Caco-2 (cell line): Measurements from ENCODE around the gene SLC19A1. TPM values are rescaled to one million over a fixed set of nuclear protein-coding genes. Genes with fewer than 3 reads are reported as not detected.

ENCODE experiments used
- BruUV-seq: library from RNA; stranded (reverse); fragments of 400-500 nt; replicated peaks from 2 replicates; lab custom pipeline; 2021; lab: Mats Ljungman, UMichigan
- CTCF ChIA-PET: fragments of 300-600 bp; sonication (Branson Sonifier 250); formaldehyde crosslinking; loops from one replicate; lab custom pipeline; 2022; ENCODE audit warnings: antibody characterized with exemption; lab: Charles Lee
- POLR2A ChIA-PET: fragments of 300-600 bp; sonication (Branson Sonifier 250); formaldehyde crosslinking; loops from one replicate; lab custom pipeline; 2022; ENCODE audit warnings: antibody characterized with exemption; lab: Charles Lee
- DNase-seq, 2 experiments: peaks; one replicate each; pipeline versions ENCODE4 v3.0.0 to v3.0.0-alpha.2; 2020 to 2022
- H3K27me3 ChIP-seq: replicated peaks from 2 replicates; pipeline ENCODE4 v1.6.0; 2011; ENCODE audit warnings: low read length; ENCODE audit not compliant: control insufficient read depth, insufficient read depth
- H3K36me3 ChIP-seq: 2 replicates; pipeline ENCODE4 v1.5.1; 2011; ENCODE audit warnings: low read length; ENCODE audit not compliant: control insufficient read depth, insufficient read depth
- H3K4me1 ChIP-seq: fragments of 250-450 bp; sonication (Bioruptor Pico); 2 replicates; pipeline ENCODE4 v1.5.1; 2020; ENCODE audit warnings: mild to moderate bottlenecking
- H3K4me3 ChIP-seq: 2 replicates; pipeline ENCODE4 v1.5.1; 2011; ENCODE audit warnings: low read depth, mild to moderate bottlenecking, control low read depth, low read length
- H3K9me3 ChIP-seq: fragments of 250-450 bp; sonication (Bioruptor Pico); 2 replicates; pipeline ENCODE4 v1.5.1; 2020; ENCODE audit warnings: mild to moderate bottlenecking, moderate library complexity
- H3K27ac Mint-ChIP-seq: one replicate; pipeline ENCODE4 v1.8.0; 2022; ENCODE audit warnings: mixed read lengths; ENCODE audit not compliant: unreplicated experiment
- H3K27me3 Mint-ChIP-seq: one replicate; pipeline ENCODE4 v1.8.0; 2022; ENCODE audit warnings: mixed read lengths; ENCODE audit not compliant: insufficient read depth, unreplicated experiment
- H3K36me3 Mint-ChIP-seq: one replicate; pipeline ENCODE4 v1.8.0; 2022; ENCODE audit warnings: mild to moderate bottlenecking, mixed read lengths; ENCODE audit not compliant: insufficient read depth, unreplicated experiment
- H3K4me1 Mint-ChIP-seq: one replicate; pipeline ENCODE4 v1.8.0; 2022; ENCODE audit warnings: low read depth, mixed read lengths; ENCODE audit not compliant: unreplicated experiment
- H3K4me3 Mint-ChIP-seq: one replicate; pipeline ENCODE4 v1.8.0; 2022; ENCODE audit warnings: mild to moderate bottlenecking, moderate library complexity, mixed read lengths; ENCODE audit not compliant: unreplicated experiment
- H3K9me3 Mint-ChIP-seq: one replicate; pipeline ENCODE4 v1.8.0; 2022; ENCODE audit warnings: mixed read lengths; ENCODE audit not compliant: unreplicated experiment
- CTCF ChIP-seq, 2 experiments: fragments of 200-600 bp in 1 of 2; IDR thresholded peaks; 1 replicate in 1 of 2; 2 replicates in 1 of 2; pipeline versions ENCODE4 v1.5.1 to v1.8.0; 2011 to 2022; ENCODE audit warnings: antibody characterized with exemption in 1 of 2, control low read depth in 1 of 2, inconsistent platforms in 1 of 2, low read depth in 1 of 2, low read length in 1 of 2, mild to moderate bottlenecking in 1 of 2, moderate library complexity in 1 of 2; ENCODE audit not compliant: insufficient read depth in 1 of 2, severe bottlenecking in 1 of 2, unreplicated experiment in 1 of 2
- intact Hi-C: fragments of 100-400 bp; cut with micrococcal nuclease; formaldehyde crosslinking; loops from one replicate; pipeline ENCODE4 v1.10.0; 2022; ENCODE audit not compliant: unreplicated experiment
- total RNA-seq: library from RNA; stranded (reverse); gene quantifications from 2 replicates; pipeline ENCODE4 v1.2.3, GENCODE V29; 2022

The SLC19A1 gene
- total RNA-seq, 1 experiment from 2014 or later: 45.4 TPM

- Mint-ChIP-seq H3K27ac (no peak overlapping the region), H3K4me3 (no peak overlapping the region), H3K4me1 (no peaks in the 10 kb centered on the region), H3K9me3 (no peaks in the 10 kb centered on the region), H3K27me3 (peaks cover 6% of the 10 kb centered on the region), H3K36me3 (no peaks in the 10 kb centered on the region)
- no peak for DNase-seq
- CTCF ChIA-PET: no interaction called here
- TF ChIP-seq CTCF (IDR thresholded peaks at IDR 0.05; ENCODE audit: insufficient read depth in 1 of 2, low read depth in 1 of 2, low read length in 1 of 2, severe bottlenecking in 1 of 2, unreplicated experiment in 1 of 2): no peak
- no peaks in the 10 kb centered on the region for H3K27me3 ChIP-seq
- POLR2A ChIA-PET: no interaction called here
- H3K4me1 ChIP-seq: no peaks in the 10 kb centered on the region
- no TSS peak for BruUV-seq
- no peak overlapping the region for H3K4me3 ChIP-seq
- no peaks in the 10 kb centered on the region; the same call in 1 of the 2 replicates for H3K9me3 ChIP-seq
- intact Hi-C loops: no loop called here
- H3K36me3 ChIP-seq: no peaks in the 10 kb centered on the region
Measured at GRCh38 chr21:45578811-45579381, 36.7 kb upstream of the SLC19A1 start.

GRCh38 chr21:45578176-45578801 lies 36.0 kb upstream of the SLC19A1 start:
- POLR2A ChIA-PET: no interaction called here
- Mint-ChIP-seq H3K27me3 (peaks cover 6% of the 10 kb centered on the region), H3K9me3 (no peaks in the 10 kb centered on the region), H3K4me1 (no peaks in the 10 kb centered on the region), H3K27ac (no peak overlapping the region), H3K4me3 (no peak overlapping the region), H3K36me3 (no peaks in the 10 kb centered on the region)
- no peaks in the 10 kb centered on the region for H3K27me3 ChIP-seq
- CTCF ChIA-PET: interaction anchor here (0.6 kb wide), 1 partner anchor 22 kb away, joined by 4 read pairs; no protein-coding TSS in a partner anchor
- no peaks in the 10 kb centered on the region; the same call in 1 of the 2 replicates for H3K9me3 ChIP-seq
- no TSS peak for BruUV-seq
- no peak overlapping the region for H3K4me3 ChIP-seq
- DNase-seq: peak in 1 of 2 experiments; percentile 33
- intact Hi-C loops: no loop called here
- H3K4me1 ChIP-seq: no peaks in the 10 kb centered on the region
- no peaks in the 10 kb centered on the region for H3K36me3 ChIP-seq
- no peak for TF ChIP-seq CTCF (IDR thresholded peaks at IDR 0.05; ENCODE audit: insufficient read depth in 1 of 2, low read depth in 1 of 2, low read length in 1 of 2, severe bottlenecking in 1 of 2, unreplicated experiment in 1 of 2)

- no peak for TF ChIP-seq CTCF (IDR thresholded peaks at IDR 0.05; ENCODE audit: insufficient read depth in 1 of 2, low read depth in 1 of 2, low read length in 1 of 2, severe bottlenecking in 1 of 2, unreplicated experiment in 1 of 2)
- Histone ChIP-seq H3K36me3 (no peaks in the 10 kb centered on the region), H3K4me3 (no peak overlapping the region), H3K9me3 (no peaks in the 10 kb centered on the region; the same call in 1 of the 2 replicates), H3K27me3 (no peaks in the 10 kb centered on the region), H3K4me1 (no peaks in the 10 kb centered on the region)
- peak in 1 of 2 experiments; percentile 25 for DNase-seq
- ChIA-PET POLR2A (no interaction called here), CTCF (interaction anchor here (0.6 to 3.3 kb wide), 2 partner anchors 22 kb away, joined by 4 to 10 read pairs; no protein-coding TSS in a partner anchor)
- BruUV-seq: no TSS peak
- Mint-ChIP-seq H3K4me3 (no peak overlapping the region), H3K4me1 (no peaks in the 10 kb centered on the region), H3K9me3 (no peaks in the 10 kb centered on the region), H3K27ac (no peak overlapping the region), H3K27me3 (peaks cover 6% of the 10 kb centered on the region), H3K36me3 (no peaks in the 10 kb centered on the region)
- intact Hi-C loops: no loop called here
Measured at GRCh38 chr21:45577801-45578175, 35.5 kb upstream of the SLC19A1 start.
